KG1 (cell line): Measurements from ENCODE around the gene C3.
A peak's percentile ranks its signal among the peaks of the same experiment; 100 is the strongest.
"Not testable (repeated sequence)": the region's sequence is repeated elsewhere in the genome, so short reads cannot be mapped to it uniquely, and the experiment has no call there.

Source experiments
- DNase-seq: peaks from one replicate; lab custom pipeline; 2025; lab: John Stamatoyannopoulos, UW

The C3 gene

DNA sequence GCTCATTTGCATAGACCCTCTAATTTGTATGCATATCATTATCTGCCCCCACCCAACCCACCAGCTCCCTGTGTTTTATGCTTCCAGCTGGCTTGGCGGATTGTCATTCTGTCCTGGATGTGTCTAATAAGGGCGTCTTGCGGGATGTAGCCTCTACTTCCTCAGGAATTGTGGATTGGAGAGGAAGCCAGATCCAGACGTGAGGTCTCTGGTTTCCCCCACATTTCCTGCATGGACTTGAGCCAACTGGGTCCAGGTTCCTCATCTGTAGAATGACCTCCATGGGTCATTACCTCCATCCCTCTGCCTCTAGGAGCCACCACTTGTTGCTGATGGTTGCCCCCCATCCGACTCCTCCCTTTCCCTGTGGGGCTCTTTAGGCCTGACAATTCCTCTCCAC lies 57.7 kb downstream of the C3 start:
- DNase-seq = no peak

DNA sequence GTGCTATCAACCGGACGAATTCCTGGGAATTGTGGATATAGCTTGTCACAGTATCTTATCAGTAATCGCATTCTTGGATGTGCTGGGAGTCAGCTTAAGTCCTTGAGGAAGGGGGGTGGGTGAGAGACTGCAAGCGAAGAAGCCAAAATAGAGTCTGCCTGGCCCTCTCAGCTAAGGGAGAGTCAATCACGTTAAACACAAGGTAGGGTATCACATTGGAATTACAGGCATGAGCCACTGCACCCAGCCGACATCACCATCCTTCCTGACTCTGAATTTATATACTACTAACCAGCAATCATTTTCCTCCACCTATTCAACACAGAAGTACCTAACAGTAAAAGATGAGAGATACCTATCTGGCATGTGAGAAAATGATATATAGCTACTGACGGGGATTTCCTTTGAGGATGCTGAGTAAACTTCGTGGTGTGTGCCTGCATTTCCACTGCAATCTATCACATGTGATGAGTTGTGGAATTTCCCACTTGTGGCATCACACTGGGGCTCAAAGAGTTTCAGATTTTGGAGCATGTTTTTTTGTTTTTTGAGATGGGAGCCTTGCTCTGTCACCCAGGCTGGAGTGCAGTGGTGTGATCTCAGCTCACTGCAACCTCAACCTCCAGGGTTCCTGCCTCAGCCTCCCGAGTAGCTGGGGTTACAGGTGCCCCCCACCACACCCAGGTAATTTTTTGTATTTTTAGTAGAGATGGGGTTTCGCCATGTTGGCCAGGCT lies 58.8 kb downstream of the C3 start:
- DNase-seq = not testable (repeated sequence)

DNA sequence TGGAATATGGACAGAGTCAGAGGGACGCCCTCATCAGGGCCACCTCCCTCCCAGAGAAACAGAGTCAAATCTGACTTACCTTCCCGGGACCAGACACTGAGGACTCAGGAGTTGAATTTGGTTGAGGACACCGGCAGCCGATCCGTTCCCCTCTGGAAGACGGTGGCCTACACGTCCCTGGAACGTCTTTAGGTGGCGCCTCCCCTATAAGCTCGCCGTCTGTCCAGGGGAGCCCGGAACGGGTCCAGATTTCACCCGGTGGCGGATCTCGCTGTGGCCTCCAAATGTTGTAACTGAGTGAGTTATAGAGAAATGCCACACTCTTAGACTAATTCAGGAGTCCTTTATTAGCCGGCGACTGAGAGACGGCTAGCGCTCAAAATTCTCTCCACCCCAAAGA lies 59.5 kb downstream of the C3 start:
- no peak for DNase-seq

DNA sequence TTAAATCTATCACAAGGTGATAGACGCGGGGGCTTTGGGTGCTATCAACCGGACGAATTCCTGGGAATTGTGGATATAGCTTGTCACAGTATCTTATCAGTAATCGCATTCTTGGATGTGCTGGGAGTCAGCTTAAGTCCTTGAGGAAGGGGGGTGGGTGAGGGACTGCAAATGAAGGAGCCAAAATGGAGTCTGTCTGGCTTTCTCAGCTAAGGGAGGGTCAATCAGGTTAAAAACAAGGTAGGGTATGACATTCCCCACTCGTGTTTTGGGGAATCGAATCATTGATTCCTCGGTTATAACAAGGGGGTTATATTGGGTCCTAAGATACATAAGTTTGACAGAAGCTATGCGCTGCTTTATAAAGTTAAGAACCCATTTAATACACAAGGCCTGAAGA lies 64.1 kb downstream of the C3 start:
- not testable (repeated sequence) for DNase-seq

DNA sequence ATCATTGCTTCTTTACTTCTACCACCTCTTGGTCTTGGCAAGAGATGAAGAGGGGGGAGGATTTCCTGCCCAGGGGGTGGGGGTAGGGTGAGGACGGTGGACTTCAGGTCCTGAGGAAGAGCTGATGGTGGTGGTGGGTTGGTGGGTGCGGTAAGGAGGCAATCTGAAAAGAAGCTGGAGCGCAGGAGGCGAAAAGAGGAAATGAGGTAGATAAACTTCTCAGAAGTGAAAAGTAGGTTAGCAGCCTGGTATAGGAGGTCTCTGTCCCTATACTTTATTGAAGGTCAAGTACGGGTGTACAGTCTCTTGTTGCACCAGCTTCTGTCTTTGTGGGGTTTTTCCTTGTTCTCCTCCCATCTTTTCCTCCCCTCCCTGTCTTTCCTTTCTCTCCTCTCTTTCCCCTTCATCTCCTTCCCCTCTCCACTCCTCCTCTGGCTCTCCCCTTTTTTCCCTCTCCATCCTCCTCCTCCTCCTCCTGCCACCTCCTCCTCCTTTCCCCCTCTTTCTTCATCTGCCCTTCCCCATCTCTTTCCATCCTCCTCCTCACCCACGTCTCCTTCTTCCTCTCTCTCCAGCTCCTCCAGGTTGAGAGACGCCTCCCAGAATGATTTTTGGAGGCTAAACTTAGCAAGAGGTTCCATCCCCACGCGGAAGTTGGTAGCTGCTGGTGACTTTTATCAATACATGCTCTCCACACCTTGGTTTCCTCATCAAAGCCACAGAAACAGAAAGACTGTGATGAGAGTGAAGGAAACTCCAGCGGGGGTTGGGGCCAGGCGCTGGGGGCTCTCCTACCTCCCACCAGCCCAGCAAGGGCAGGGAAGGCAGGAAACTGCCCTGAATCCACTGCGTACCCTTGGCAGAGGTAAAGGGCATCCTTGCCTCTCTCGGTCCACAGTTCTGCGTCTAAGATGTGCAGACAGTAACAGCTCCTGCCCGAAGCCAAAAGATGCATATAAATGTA lies 65.8 kb downstream of the C3 start:
- no peak for DNase-seq

DNA sequence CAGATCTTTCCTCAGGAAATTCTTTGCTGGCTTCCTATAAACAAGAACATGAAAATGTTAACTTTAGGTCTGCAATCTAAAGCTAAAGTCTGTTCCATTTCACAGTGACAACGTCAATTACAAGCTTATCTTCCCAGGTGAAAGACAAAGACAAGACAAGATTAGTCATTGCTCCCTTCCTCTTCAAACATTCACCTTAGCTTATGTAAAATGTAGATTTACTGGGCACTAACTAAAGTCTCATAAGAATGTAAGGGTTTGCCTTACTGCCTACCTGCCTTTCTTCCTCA lies 67.7 kb downstream of the C3 start:
- DNase-seq = no peak

DNA sequence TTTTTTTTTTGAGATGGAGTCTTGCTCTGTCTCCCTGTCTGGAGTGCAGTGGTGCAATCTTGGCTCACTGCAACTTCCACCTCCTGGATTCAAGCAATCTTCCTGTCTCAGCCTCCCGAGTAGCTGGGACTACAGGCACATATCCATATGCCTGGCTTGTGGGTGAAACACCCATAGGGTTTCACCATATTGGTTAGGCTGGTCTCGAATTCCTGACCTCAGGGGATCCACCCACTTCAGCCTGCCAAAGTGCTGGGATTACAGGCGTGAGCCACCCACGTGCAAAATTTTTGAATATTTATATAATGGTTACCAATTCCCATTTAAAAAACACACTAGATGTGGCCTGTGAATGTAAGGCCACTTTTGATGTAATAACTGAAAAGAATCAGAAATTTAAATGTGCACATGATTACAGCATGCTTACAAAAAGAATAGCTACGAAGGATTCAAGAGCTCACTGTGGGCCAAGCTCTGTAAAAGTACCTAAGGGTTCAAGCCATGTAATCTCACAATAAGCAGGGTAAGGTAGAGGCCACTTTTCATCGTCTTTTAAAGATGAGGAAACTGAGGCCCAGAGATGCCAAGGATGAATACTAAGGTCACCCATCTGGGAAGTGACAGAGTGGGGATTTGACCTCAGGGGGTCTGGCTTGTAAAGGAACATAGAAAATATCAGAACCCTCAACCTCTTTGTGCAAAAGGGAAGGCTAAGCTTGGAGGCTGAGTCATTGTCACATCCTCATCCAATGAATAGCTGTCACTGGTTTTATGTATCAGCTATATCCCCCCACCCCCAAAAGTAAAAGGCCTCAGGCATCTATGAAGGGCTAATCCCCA lies 68.3 kb downstream of the C3 start:
- DNase-seq = no peak

DNA sequence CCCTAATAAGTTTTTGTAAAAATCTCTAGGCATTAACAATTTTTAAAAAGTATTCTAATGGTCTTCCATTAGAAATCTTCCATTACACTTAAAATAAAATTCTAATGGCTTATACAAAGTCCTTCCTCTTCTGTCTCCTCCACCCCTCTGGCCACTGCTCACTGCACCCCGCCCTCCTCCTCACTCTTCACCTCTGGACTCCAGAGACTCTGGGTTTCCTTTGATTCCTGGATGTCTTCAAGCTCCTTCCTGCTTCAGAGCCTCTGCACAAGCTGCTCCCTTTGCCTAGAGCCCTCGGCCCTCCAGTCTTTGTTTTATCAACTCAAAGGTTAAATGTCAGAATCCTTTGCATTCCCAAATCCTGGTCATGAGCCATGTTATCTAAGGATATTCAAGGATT lies 71.3 kb downstream of the C3 start:
- no peak for DNase-seq

DNA sequence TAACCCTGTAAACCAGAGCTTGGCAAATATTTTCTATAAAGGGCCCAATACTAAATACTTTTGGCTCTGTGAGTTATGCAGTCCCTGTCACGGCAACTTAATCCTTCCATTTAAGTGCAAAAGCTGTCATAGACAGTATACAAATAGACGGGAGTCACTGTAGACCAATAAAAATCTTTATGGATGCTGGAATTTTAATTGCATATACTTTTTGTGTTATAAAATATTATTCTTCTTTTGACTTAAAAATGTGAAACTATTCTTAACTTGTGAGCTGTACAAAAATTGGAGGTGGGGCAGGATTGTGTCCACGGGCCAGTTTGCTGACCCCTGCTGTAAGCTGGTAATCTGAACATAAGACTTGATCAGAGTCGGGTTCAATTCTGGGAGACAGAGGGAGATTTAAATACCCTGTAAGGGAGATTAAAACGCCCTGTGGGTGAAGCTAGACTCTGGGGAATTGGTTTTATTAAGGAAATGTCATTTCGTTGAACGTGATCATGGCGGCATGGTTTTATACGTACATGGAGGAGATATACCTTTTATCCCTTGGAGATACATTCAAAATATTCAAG lies 72.2 kb downstream of the C3 start:
- no peak for DNase-seq

DNA sequence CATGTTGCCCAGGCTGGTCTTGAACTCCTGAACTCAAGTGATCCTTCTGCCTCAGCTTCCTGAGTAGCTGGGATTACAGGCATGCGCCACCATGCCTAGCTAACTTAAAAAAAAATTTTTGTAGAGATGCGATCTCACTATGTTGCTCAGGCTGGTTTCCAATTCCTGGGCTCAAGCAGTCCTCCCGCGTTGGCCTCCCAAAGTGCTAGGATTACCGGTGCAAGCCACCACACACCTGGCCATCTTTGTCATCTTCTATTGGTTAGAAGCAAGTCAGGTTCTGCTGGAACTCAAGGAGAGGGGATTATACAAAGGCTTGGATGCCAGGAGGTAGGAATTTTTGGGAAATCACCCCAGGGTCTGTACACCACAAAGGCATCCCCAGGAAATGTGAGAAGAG lies 75.7 kb downstream of the C3 start:
- no peak for DNase-seq

DNA sequence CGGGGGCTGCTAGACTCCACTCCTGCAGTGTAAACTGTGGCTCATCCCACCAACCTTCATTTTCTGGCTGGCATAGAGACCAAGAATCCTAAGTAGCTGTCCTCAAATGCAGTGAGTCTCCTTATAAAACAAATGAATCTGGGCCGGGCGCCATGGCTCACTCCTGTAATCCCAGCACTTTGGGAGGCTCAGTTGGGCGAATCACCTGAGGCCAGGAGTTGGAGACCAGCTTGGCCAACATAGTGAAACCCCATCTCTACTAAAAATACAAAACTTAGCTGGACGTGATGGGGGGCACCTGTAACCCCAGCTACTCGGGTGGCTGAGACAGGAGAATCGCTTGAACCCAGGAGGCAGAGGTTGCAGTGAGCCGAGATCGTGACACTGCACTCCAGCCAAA lies 80.1 kb downstream of the C3 start:
- not testable (repeated sequence) for DNase-seq

DNA sequence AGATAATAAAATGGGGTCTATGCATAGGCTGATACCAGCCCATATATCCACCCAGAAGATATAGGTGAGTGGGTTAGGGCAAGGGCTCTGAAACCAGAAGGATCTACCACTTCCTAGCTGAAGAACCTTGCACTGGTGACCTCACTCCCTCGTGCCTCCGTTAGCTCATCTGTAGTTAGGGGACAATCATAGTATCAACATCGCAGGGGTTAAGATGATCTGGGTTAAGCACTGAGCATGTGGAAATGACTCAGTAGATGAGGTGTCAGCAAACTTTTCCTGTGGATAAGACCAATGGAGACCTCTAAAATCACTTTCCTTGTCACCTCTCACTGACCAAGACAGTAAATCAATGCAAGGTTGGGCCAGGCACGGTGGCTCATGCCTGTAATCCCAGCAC lies 81.0 kb downstream of the C3 start:
- no peak for DNase-seq

DNA sequence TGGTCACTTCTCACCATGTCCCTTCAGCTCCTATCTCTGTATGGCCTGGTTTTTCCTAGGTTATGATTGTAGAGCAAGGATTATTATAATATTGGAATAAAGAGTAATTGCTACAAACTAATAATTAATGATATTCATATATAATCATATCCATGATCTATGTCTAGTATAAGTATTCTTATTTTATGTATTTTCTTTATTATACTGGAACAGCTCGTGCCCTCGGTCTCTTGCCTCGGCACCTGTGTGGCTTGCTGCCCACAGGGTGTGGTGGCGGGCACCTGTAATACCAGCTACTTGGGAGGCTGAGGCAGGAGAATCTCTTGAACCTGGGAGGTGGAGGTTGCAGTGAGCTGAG lies 87.0 kb downstream of the C3 start:
- DNase-seq = not testable (repeated sequence)

DNA sequence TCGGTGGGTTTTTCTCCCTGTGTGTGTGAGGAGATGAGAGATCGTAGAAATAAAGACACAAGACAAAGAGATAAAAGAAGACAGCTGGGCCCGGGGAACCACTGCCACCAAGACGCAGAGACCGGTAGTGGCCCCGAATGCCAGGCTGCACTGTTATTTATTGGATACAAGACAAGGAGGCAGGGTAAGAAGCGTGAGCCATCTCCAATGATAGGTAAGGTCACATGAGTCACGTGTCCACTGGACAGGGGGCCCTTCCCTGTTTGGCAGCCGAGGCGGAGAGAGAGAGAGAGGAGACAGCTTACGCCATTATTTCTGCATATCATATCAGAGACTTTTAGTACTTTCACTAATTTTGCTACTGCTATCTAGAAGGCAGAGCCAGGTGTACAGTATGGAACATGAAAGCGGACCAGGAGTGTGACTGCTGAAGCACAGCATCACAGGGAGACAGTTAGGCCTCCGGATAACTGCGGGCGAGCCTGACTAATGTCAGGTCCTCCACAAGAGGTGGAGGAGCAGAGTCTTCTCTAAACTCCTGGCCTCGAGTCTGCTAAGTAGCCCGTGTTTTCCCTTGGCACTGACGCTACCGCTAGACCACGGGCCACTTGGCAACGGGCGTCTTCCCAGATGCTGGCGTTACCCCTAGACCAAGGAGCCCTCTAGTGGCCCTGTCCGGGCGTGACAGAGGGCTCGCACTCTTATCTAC lies 87.5 kb downstream of the C3 start:
- peak; percentile 19 for DNase-seq

DNA sequence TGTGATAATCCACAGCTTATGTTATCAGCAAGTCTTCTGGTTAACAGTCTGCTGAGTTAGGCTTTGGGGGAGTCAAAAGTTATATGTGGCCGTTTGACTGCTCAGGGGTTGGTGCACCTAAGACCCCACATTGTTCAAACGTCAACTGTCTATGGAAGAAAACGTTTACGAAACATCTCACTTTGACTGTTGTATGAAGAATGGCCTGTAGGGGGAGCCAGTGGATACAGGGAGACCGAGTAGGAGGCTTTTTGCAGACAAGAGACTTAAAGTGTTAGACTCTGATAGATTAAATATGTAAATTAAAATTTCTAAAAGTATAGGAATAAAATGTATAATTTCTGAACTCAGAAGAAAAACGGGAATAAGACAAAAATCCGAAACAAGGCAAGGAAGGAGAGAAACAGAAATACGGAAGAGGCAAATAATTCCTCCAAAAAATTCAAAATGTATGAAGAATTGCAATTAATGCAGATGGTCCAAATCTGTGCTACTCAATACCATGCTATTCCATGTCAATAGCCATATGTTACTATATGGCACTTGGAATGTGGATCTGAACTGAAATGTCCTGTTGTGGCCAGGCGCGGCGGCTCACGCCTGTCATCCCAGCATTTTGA lies 88.3 kb downstream of the C3 start:
- DNase-seq = peak; percentile 81
